ENCODE data around the gene GMPR2.

DNA sequence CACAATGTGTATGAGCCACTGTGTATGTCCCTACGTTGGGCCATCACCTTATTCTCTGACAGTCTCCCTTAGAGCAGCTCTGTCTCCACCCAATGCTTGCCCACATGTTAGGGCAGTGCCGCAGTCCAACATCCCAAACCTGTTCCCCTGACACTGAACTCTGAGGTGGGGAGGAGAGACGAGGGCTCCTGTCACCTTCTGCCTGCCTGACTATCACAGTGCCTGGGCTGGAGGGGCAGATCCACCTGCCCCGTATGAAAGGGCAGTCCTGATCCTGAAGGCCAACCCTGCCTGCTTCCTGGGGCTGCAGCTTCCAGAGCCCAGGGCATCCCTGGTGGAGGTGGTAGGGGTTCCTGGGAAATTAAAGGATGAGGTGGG lies 28.0 kb downstream of the GMPR2 start:
- TF ChIP-seq, protein P1, sequence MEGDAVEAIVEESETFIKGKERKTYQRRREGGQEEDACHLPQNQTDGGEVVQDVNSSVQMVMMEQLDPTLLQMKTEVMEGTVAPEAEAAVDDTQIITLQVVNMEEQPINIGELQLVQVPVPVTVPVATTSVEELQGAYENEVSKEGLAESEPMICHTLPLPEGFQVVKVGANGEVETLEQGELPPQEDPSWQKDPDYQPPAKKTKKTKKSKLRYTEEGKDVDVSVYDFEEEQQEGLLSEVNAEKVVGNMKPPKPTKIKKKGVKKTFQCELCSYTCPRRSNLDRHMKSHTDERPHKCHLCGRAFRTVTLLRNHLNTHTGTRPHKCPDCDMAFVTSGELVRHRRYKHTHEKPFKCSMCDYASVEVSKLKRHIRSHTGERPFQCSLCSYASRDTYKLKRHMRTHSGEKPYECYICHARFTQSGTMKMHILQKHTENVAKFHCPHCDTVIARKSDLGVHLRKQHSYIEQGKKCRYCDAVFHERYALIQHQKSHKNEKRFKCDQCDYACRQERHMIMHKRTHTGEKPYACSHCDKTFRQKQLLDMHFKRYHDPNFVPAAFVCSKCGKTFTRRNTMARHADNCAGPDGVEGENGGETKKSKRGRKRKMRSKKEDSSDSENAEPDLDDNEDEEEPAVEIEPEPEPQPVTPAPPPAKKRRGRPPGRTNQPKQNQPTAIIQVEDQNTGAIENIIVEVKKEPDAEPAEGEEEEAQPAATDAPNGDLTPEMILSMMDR (IDR thresholded peaks at IDR 0.05) = no peak
- TF ChIP-seq POLR2AphosphoS5 (IDR thresholded peaks at IDR 0.05) = no peak

Measured in stomach (tissue), 4 donors.